CD4-positive, alpha-beta T cell treated with Interleukin-17A for 4 hours (primary cell): Measurements from ENCODE around the gene LMNB1.
"Not testable (repeated sequence)": the region's sequence is repeated elsewhere in the genome, so short reads cannot be mapped to it uniquely, and the experiment has no call there.

Experiments
- DNase-seq: peaks from one replicate; pipeline ENCODE4 v3.0.0-alpha.2; 2020; ENCODE audit warnings: mixed read lengths

Gene LMNB1

GRCh38 chr5:126776499-126777256, at the start of gene LMNB1:
Gene LMNB1, plus strand, starts transcription at chr5:126777136. Its CDS starts 373 bp downstream, at chr5:126777509.
- peak; percentile 95 for DNase-seq

GRCh38 chr5:126732716-126733115, 44.2 kb upstream of the LMNB1 start:
- no peak for DNase-seq

GRCh38 chr5:126734573-126734972, 42.4 kb upstream of the LMNB1 start:
- not testable (repeated sequence) for DNase-seq

GRCh38 chr5:126736141-126736540, 40.8 kb upstream of the LMNB1 start:
- DNase-seq: no peak

- no peak for DNase-seq
These were observed 35.6 kb upstream of the LMNB1 start for GRCh38 chr5:126741361-126741760.

GRCh38 chr5:126742425-126742824, 34.5 kb upstream of the LMNB1 start:
- no peak for DNase-seq

- DNase-seq: no peak
These were observed 32.1 kb upstream of the LMNB1 start for GRCh38 chr5:126744836-126745235.

GRCh38 chr5:126745259-126745992, 31.5 kb upstream of the LMNB1 start:
- no peak for DNase-seq

GRCh38 chr5:126746290-126746689, 30.6 kb upstream of the LMNB1 start:
- no peak for DNase-seq

GRCh38 chr5:126752081-126752785, 24.7 kb upstream of the LMNB1 start:
- DNase-seq: no peak

GRCh38 chr5:126753227-126753626, 23.7 kb upstream of the LMNB1 start:
- DNase-seq: no peak

GRCh38 chr5:126754609-126755008, 22.3 kb upstream of the LMNB1 start:
- DNase-seq: no peak

GRCh38 chr5:126755593-126755992, 21.3 kb upstream of the LMNB1 start:
- DNase-seq: no peak

- no peak for DNase-seq
These were observed 19.1 kb upstream of the LMNB1 start for GRCh38 chr5:126757713-126758357.

- no peak for DNase-seq
These were observed 13.6 kb upstream of the LMNB1 start for GRCh38 chr5:126763371-126763770.

- no peak for DNase-seq
These were observed 7.2 kb upstream of the LMNB1 start for GRCh38 chr5:126769703-126770102.

- DNase-seq: not testable (repeated sequence)
These were observed 3.4 kb upstream of the LMNB1 start for GRCh38 chr5:126773536-126773935.

- DNase-seq: not testable (repeated sequence)
These were observed 2.3 kb upstream of the LMNB1 start for GRCh38 chr5:126774595-126774994.

GRCh38 chr5:126777257-126777974, 480 bp downstream of the LMNB1 start:
- peak; percentile 70 for DNase-seq

GRCh38 chr5:126777975-126778674, 1.2 kb downstream of the LMNB1 start:
- DNase-seq: peak; percentile 94

- no peak for DNase-seq
These were observed 1.9 kb downstream of the LMNB1 start for GRCh38 chr5:126778675-126779403.
